ENCODE results near the gene FRMD4A.

DNA sequence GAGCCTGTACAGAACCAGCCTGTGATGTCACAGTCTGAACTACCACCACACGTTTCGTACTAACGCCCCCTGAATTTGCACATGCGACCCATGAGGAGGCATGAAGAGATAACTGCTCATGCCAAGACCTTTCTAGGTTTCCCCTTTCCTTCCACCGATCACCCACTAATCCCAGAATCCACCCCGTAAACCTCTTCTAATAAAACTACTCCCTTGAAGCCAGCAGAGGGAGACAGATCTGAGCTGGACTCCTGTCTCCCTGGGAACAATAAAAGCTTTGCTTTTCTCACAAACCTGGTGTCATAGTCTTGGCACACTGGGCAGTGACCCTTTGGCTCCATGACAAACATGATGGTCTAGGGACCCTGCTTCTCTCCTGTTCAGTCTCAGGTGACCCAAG lies 144.5 kb downstream of the FRMD4A start:
- TF ChIP-seq, protein P1, sequence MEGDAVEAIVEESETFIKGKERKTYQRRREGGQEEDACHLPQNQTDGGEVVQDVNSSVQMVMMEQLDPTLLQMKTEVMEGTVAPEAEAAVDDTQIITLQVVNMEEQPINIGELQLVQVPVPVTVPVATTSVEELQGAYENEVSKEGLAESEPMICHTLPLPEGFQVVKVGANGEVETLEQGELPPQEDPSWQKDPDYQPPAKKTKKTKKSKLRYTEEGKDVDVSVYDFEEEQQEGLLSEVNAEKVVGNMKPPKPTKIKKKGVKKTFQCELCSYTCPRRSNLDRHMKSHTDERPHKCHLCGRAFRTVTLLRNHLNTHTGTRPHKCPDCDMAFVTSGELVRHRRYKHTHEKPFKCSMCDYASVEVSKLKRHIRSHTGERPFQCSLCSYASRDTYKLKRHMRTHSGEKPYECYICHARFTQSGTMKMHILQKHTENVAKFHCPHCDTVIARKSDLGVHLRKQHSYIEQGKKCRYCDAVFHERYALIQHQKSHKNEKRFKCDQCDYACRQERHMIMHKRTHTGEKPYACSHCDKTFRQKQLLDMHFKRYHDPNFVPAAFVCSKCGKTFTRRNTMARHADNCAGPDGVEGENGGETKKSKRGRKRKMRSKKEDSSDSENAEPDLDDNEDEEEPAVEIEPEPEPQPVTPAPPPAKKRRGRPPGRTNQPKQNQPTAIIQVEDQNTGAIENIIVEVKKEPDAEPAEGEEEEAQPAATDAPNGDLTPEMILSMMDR (IDR thresholded peaks at IDR 0.05; ENCODE audit: insufficient read depth, low read length, poor library complexity, severe bottlenecking): peak; percentile 34
- no peak for TF ChIP-seq EZH2phosphoT487 (conservative IDR thresholded peaks at IDR 0.05; ENCODE audit: low read length)

All from SU-DHL-6 (cell line).